NT2/D1 (cell line): Measurements from ENCODE around the gene SCEL.

Source experiments
- DNase-seq: peaks from one replicate; pipeline ENCODE4 v3.0.0-alpha.2; 2011; ENCODE audit warnings: low read depth, low spot score
- H3K27me3 ChIP-seq: 2 replicates; pipeline ENCODE4 v1.6.0; 2011; ENCODE audit warnings: mild to moderate bottlenecking; ENCODE audit not compliant: insufficient read length, insufficient read depth
- H3K36me3 ChIP-seq: 2 replicates; pipeline ENCODE4 v1.6.1; 2011; ENCODE audit warnings: mild to moderate bottlenecking, low read length, mixed read lengths; ENCODE audit not compliant: insufficient read depth, insufficient read length
- H3K4me1 ChIP-seq: 2 replicates; pipeline ENCODE4 v1.5.1; 2011; ENCODE audit not compliant: insufficient read depth, insufficient read length
- H3K4me3 ChIP-seq: 2 replicates; pipeline ENCODE4 v1.5.1; 2011; ENCODE audit warnings: low read depth; ENCODE audit not compliant: insufficient read length
- H3K9ac ChIP-seq: 2 replicates; pipeline ENCODE4 v1.6.0; 2011; ENCODE audit warnings: low read depth; ENCODE audit not compliant: insufficient read length
- H3K9me3 ChIP-seq: 2 replicates; pipeline ENCODE4 v1.5.1; 2011; ENCODE audit warnings: mild to moderate bottlenecking, low read length; ENCODE audit not compliant: insufficient read depth
- SUZ12 ChIP-seq: IDR thresholded peaks from 2 replicates; pipeline ENCODE4 v1.6.1; 2011; ENCODE audit not compliant: insufficient read length, insufficient read depth; ENCODE audit errors: extremely low read depth
- YY1 ChIP-seq: IDR thresholded peaks from 2 replicates; pipeline ENCODE4 v1.6.1; 2011; ENCODE audit not compliant: insufficient read length, insufficient read depth
- ZNF274 ChIP-seq: IDR thresholded peaks from 2 replicates; pipeline ENCODE4 v1.6.1; 2011; ENCODE audit warnings: mild to moderate bottlenecking, low read depth, low read length

The SCEL gene

GRCh38 chr13:77563111-77563510 is 27.6 kb downstream of the SCEL start:
- no peaks in the 10 kb centered on the region for H3K36me3 ChIP-seq
- H3K4me1 ChIP-seq = no peaks in the 10 kb centered on the region
- no peak overlapping the region for H3K9ac ChIP-seq
- no peak overlapping the region for H3K4me3 ChIP-seq
- no peak for DNase-seq
- no peaks in the 10 kb centered on the region for H3K9me3 ChIP-seq
- no peaks in the 10 kb centered on the region for H3K27me3 ChIP-seq
- no peak for TF ChIP-seq YY1
- TF ChIP-seq SUZ12 = no peak
- TF ChIP-seq ZNF274 = no peak

- Histone ChIP-seq H3K27me3 (no peaks in the 10 kb centered on the region), H3K9ac (no peak overlapping the region), H3K4me3 (no peak overlapping the region), H3K9me3 (no peaks in the 10 kb centered on the region), H3K4me1 (no peaks in the 10 kb centered on the region), H3K36me3 (no peaks in the 10 kb centered on the region)
- TF ChIP-seq SUZ12 = no peak
- no peak for TF ChIP-seq YY1
- no peak for TF ChIP-seq ZNF274
- peak; percentile 5 for DNase-seq
Measured at GRCh38 chr13:77565635-77566034, 30.1 kb downstream of the SCEL start.

- no peak for TF ChIP-seq ZNF274
- TF ChIP-seq SUZ12 = no peak
- no peak for TF ChIP-seq YY1
- H3K4me1 ChIP-seq = no peaks in the 10 kb centered on the region
Measured at GRCh38 chr13:77571956-77572355, 36.5 kb downstream of the SCEL start.

GRCh38 chr13:77574096-77574495 is 38.6 kb downstream of the SCEL start:
- TF ChIP-seq ZNF274 (no peak), SUZ12 (no peak), YY1 (no peak)
- Histone ChIP-seq H3K36me3 (no peaks in the 10 kb centered on the region), H3K4me3 (no peak overlapping the region), H3K9me3 (no peaks in the 10 kb centered on the region), H3K27me3 (no peaks in the 10 kb centered on the region), H3K9ac (no peak overlapping the region), H3K4me1 (no peaks in the 10 kb centered on the region)
- no peak for DNase-seq

More at GRCh38 chr13:77571956-77572355, 36.5 kb downstream of the SCEL start:
- H3K36me3 ChIP-seq = no peaks in the 10 kb centered on the region
- H3K27me3 ChIP-seq = no peaks in the 10 kb centered on the region
- H3K9me3 ChIP-seq = no peaks in the 10 kb centered on the region
- no peak overlapping the region for H3K4me3 ChIP-seq
- DNase-seq = no peak
- no peak overlapping the region for H3K9ac ChIP-seq

GRCh38 chr13:77579959-77580358 is 44.5 kb downstream of the SCEL start:
- no peaks in the 10 kb centered on the region for H3K36me3 ChIP-seq
- no peak overlapping the region for H3K9ac ChIP-seq
- no peak overlapping the region for H3K4me3 ChIP-seq
- H3K27me3 ChIP-seq = no peaks in the 10 kb centered on the region
- no peaks in the 10 kb centered on the region for H3K9me3 ChIP-seq
- TF ChIP-seq YY1 (no peak), ZNF274 (no peak), SUZ12 (no peak)
- no peaks in the 10 kb centered on the region for H3K4me1 ChIP-seq
- no peak for DNase-seq

- no peaks in the 10 kb centered on the region for H3K9me3 ChIP-seq
- no peak overlapping the region for H3K4me3 ChIP-seq
- no peak for DNase-seq
- TF ChIP-seq ZNF274 (no peak), YY1 (no peak), SUZ12 (no peak)
- no peaks in the 10 kb centered on the region for H3K36me3 ChIP-seq
- H3K9ac ChIP-seq = no peak overlapping the region
- H3K4me1 ChIP-seq = no peaks in the 10 kb centered on the region
- no peaks in the 10 kb centered on the region for H3K27me3 ChIP-seq
Measured at GRCh38 chr13:77580748-77581147, 45.2 kb downstream of the SCEL start.

GRCh38 chr13:77583581-77583980 is 48.1 kb downstream of the SCEL start:
- DNase-seq = no peak
- TF ChIP-seq SUZ12 = no peak
- TF ChIP-seq ZNF274 = no peak
- no peak for TF ChIP-seq YY1

GRCh38 chr13:77584106-77584505 is 48.6 kb downstream of the SCEL start:
- no peak for DNase-seq
- Histone ChIP-seq H3K4me3 (no peak overlapping the region), H3K9me3 (no peaks in the 10 kb centered on the region), H3K9ac (no peak overlapping the region), H3K4me1 (no peaks in the 10 kb centered on the region), H3K36me3 (no peaks in the 10 kb centered on the region), H3K27me3 (no peaks in the 10 kb centered on the region)
- TF ChIP-seq SUZ12 = no peak
- no peak for TF ChIP-seq YY1
- TF ChIP-seq ZNF274 = no peak

More at GRCh38 chr13:77583581-77583980, 48.1 kb downstream of the SCEL start:
- Histone ChIP-seq H3K4me3 (no peak overlapping the region), H3K9ac (no peak overlapping the region), H3K36me3 (no peaks in the 10 kb centered on the region), H3K4me1 (no peaks in the 10 kb centered on the region), H3K9me3 (no peaks in the 10 kb centered on the region), H3K27me3 (no peaks in the 10 kb centered on the region)
